NB4 (cell line): ENCODE results near the gene RNF13.
"Not testable (repeated sequence)": the region's sequence is repeated elsewhere in the genome, so short reads cannot be mapped to it uniquely, and the experiment has no call there.

ENCODE experiments used
- DNase-seq: peaks from one replicate; pipeline ENCODE4 v3.0.0; 2010; ENCODE audit warnings: low read depth
- H3K4me3 ChIP-seq: one replicate; pipeline ENCODE4 v1.5.1; 2011; ENCODE audit warnings: mild to moderate bottlenecking, low read depth, low read length, moderate library complexity
- MYC ChIP-seq: IDR thresholded peaks from 2 replicates; pipeline ENCODE4 v1.6.1; 2011; ENCODE audit warnings: low read depth, low read length
- POLR2A ChIP-seq: IDR thresholded peaks from 2 replicates; pipeline ENCODE4 v1.6.1; 2011; ENCODE audit warnings: mild to moderate bottlenecking; ENCODE audit not compliant: insufficient read length; ENCODE audit errors: extremely low read depth
- TF ChIP-seq, protein P1 (sequence below): IDR thresholded peaks from 2 replicates; pipeline ENCODE4 v1.6.1; 2011; ENCODE audit warnings: low read depth, low read length
- TF ChIP-seq, protein P2 (sequence below): IDR thresholded peaks from one replicate; pipeline ENCODE4 v1.5.1; 2012; ENCODE audit warnings: low read depth, low read length

RNF13 gene

GRCh38 chr3:149942409-149942808 is 129.4 kb downstream of the RNF13 start:
- TF ChIP-seq POLR2A (no peak), MYC (no peak)
- TF ChIP-seq, protein P1, sequence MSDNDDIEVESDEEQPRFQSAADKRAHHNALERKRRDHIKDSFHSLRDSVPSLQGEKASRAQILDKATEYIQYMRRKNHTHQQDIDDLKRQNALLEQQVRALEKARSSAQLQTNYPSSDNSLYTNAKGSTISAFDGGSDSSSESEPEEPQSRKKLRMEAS = no peak
- TF ChIP-seq, protein P2, sequence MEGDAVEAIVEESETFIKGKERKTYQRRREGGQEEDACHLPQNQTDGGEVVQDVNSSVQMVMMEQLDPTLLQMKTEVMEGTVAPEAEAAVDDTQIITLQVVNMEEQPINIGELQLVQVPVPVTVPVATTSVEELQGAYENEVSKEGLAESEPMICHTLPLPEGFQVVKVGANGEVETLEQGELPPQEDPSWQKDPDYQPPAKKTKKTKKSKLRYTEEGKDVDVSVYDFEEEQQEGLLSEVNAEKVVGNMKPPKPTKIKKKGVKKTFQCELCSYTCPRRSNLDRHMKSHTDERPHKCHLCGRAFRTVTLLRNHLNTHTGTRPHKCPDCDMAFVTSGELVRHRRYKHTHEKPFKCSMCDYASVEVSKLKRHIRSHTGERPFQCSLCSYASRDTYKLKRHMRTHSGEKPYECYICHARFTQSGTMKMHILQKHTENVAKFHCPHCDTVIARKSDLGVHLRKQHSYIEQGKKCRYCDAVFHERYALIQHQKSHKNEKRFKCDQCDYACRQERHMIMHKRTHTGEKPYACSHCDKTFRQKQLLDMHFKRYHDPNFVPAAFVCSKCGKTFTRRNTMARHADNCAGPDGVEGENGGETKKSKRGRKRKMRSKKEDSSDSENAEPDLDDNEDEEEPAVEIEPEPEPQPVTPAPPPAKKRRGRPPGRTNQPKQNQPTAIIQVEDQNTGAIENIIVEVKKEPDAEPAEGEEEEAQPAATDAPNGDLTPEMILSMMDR = no peak
- DNase-seq = no peak

GRCh38 chr3:149943966-149944365 is 131.0 kb downstream of the RNF13 start:
- H3K4me3 ChIP-seq, DNase-seq: not testable (repeated sequence)

More at GRCh38 chr3:149942409-149942808, 129.4 kb downstream of the RNF13 start:
- H3K4me3 ChIP-seq = no peak overlapping the region

- no peak overlapping the region for H3K4me3 ChIP-seq
- TF ChIP-seq POLR2A = no peak
- no peak for TF ChIP-seq MYC
- TF ChIP-seq, protein P1 = no peak
- TF ChIP-seq, protein P2 = no peak
- no peak for DNase-seq
These were observed 134.2 kb downstream of the RNF13 start for GRCh38 chr3:149947231-149947630.

GRCh38 chr3:149949181-149949580 is 136.2 kb downstream of the RNF13 start:
- no peak overlapping the region for H3K4me3 ChIP-seq
- DNase-seq = no peak
- TF ChIP-seq, protein P1 = no peak
- TF ChIP-seq POLR2A = no peak
- TF ChIP-seq, protein P2 = no peak
- no peak for TF ChIP-seq MYC

DNA sequence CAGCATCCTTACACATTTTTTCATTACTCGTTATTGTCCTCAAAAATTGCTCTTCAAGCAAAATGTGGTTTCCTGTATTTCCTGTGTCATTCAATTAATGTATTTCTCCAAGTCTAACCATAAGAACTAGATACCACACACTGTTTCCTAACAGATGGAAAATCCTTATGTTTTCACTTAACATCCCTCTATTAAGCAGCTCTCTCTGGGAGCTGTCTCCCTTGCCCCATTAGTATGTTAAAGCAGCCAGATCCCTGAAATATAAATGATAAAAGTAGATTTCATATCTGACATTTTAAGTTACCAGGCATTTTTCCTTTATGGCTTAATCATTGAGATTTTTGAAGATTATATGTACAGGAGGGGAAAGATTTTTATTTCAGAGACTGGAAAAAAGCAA is 141.8 kb downstream of the RNF13 start:
- DNase-seq = no peak
- H3K4me3 ChIP-seq = no peak overlapping the region
- TF ChIP-seq POLR2A (no peak), MYC (no peak)
- TF ChIP-seq, protein P2 = no peak
- TF ChIP-seq, protein P1 = no peak

GRCh38 chr3:149955449-149955848 is 142.4 kb downstream of the RNF13 start:
- no peak for DNase-seq
- no peak overlapping the region for H3K4me3 ChIP-seq
- TF ChIP-seq, protein P1 = no peak
- TF ChIP-seq MYC (no peak), POLR2A (no peak)
- TF ChIP-seq, protein P2 = no peak
